ENCODE data around the gene SUMF1. TPM values are rescaled to one million over a fixed set of nuclear protein-coding genes. Genes with fewer than 3 reads are reported as not detected.

Gene SUMF1
- polyA plus RNA-seq, 3 donors: 25.7 to 80.4 (median 74.2) TPM

GRCh38 chr3:4320096-4320911, 146.8 kb downstream of the SUMF1 start:
- H3K27ac ChIP-seq (ENCODE audit: low read depth in 1 of 2, low read length in 2 of 2): no peak overlapping the region

GRCh38 chr3:4314688-4315087, 152.4 kb downstream of the SUMF1 start:
- Histone ChIP-seq H2AFZ (ENCODE audit: insufficient read depth, low read depth, low read length, poor library complexity, severe bottlenecking) (no peak overlapping the region), H3K4me3 (replicated peaks in 1 of 3; ENCODE audit: low read depth in 2 of 3, low read length in 3 of 3) (no peak overlapping the region), H3K4me1 (ENCODE audit: control insufficient read depth in 1 of 2, insufficient read depth in 2 of 2, low read length in 2 of 2) (peaks cover 0 to 4% of the 10 kb centered on the region in 2 donors), H3K9ac (ENCODE audit: insufficient read depth, low read length, poor library complexity, severe bottlenecking) (no peak overlapping the region), H3K4me2 (replicated peaks; ENCODE audit: extremely low read depth, low read length, poor library complexity, severe bottlenecking) (no peak overlapping the region), H3K36me3 (replicated peaks in 1 of 2; ENCODE audit: control insufficient read depth in 1 of 2, insufficient read depth in 2 of 2, low read length in 2 of 2) (peaks cover 2 to 45% of the 10 kb centered on the region in 2 donors), H3K9me3 (replicated peaks in 1 of 2; ENCODE audit: control insufficient read depth in 1 of 2, insufficient read depth in 1 of 2, low read length in 2 of 2) (no peaks in the 10 kb centered on the region), H4K20me1 (ENCODE audit: insufficient read depth, low read length) (no peaks in the 10 kb centered on the region), H3K27me3 (ENCODE audit: control insufficient read depth in 2 of 2, insufficient read depth in 2 of 2, low read length in 2 of 2) (no peaks in the 10 kb centered on the region), H3K27ac (ENCODE audit: low read depth in 1 of 2, low read length in 2 of 2) (no peak overlapping the region), H3K79me2 (ENCODE audit: insufficient read depth, low read length) (no peaks in the 10 kb centered on the region)
- peaks cover 24 to 29% of the 10 kb centered on the region in 2 donors for H3K36me3 Mint-ChIP-seq
- peak; percentile 40 for TF ChIP-seq CTCF (IDR thresholded peaks at IDR 0.05)
- DNase-seq: no peak
- H3K27ac Mint-ChIP-seq: no peak overlapping the region
- peaks cover 5% of the 10 kb centered on the region for H3K4me1 Mint-ChIP-seq
- peaks cover 0 to 2% (median 0%) of the 10 kb centered on the region in 7 donors for H3K9me3 Mint-ChIP-seq
- no CpG with 5 or more reads among the region's 4 CpGs for WGBS (ENCODE audit: insufficient coverage)
- intact Hi-C loops (cut with micrococcal nuclease): no loop called here
- no peak overlapping the region for H3K4me3 Mint-ChIP-seq
- no peaks in the 10 kb centered on the region for H3K27me3 Mint-ChIP-seq (ENCODE audit: low read depth in 3 of 3)

More at GRCh38 chr3:4320096-4320911, 146.8 kb downstream of the SUMF1 start:
- Histone ChIP-seq H3K79me2 (ENCODE audit: insufficient read depth, low read length) (no peaks in the 10 kb centered on the region), H4K20me1 (ENCODE audit: insufficient read depth, low read length) (no peaks in the 10 kb centered on the region), H3K4me3 (replicated peaks in 1 of 3; ENCODE audit: low read depth in 2 of 3, low read length in 3 of 3) (no peak overlapping the region), H3K9ac (ENCODE audit: insufficient read depth, low read length, poor library complexity, severe bottlenecking) (no peak overlapping the region), H3K27me3 (ENCODE audit: control insufficient read depth in 2 of 2, insufficient read depth in 2 of 2, low read length in 2 of 2) (no peaks in the 10 kb centered on the region), H2AFZ (ENCODE audit: insufficient read depth, low read depth, low read length, poor library complexity, severe bottlenecking) (no peak overlapping the region), H3K4me2 (replicated peaks; ENCODE audit: extremely low read depth, low read length, poor library complexity, severe bottlenecking) (no peak overlapping the region), H3K9me3 (replicated peaks in 1 of 2; ENCODE audit: control insufficient read depth in 1 of 2, insufficient read depth in 1 of 2, low read length in 2 of 2) (no peaks in the 10 kb centered on the region), H3K4me1 (ENCODE audit: control insufficient read depth in 1 of 2, insufficient read depth in 2 of 2, low read length in 2 of 2) (peaks cover 7 to 12% of the 10 kb centered on the region in 2 donors), H3K36me3 (replicated peaks in 1 of 2; ENCODE audit: control insufficient read depth in 1 of 2, insufficient read depth in 2 of 2, low read length in 2 of 2) (peaks cover 2 to 19% of the 10 kb centered on the region in 2 donors)
- intact Hi-C loops (cut with micrococcal nuclease): no loop called here
- Mint-ChIP-seq H3K4me3 (no peak overlapping the region), H3K27me3 (ENCODE audit: low read depth in 3 of 3) (no peaks in the 10 kb centered on the region), H3K27ac (peak overlapping the region in 3 of 7 donors; percentile 1 to 31 (median 10)), H3K36me3 (peaks cover 11 to 13% of the 10 kb centered on the region in 2 donors), H3K9me3 (peaks cover 0 to 2% (median 0%) of the 10 kb centered on the region in 7 donors), H3K4me1 (peaks cover 26% of the 10 kb centered on the region)
- no peak for DNase-seq
- TF ChIP-seq CTCF (IDR thresholded peaks at IDR 0.05): no peak
